SKM-1 (cell line): ENCODE measurements around the gene BST2.

Source experiments
- DNase-seq: peaks from one replicate; lab custom pipeline; 2025; ENCODE audit not compliant: unreplicated experiment; lab: John Stamatoyannopoulos, UW

Gene BST2

DNA sequence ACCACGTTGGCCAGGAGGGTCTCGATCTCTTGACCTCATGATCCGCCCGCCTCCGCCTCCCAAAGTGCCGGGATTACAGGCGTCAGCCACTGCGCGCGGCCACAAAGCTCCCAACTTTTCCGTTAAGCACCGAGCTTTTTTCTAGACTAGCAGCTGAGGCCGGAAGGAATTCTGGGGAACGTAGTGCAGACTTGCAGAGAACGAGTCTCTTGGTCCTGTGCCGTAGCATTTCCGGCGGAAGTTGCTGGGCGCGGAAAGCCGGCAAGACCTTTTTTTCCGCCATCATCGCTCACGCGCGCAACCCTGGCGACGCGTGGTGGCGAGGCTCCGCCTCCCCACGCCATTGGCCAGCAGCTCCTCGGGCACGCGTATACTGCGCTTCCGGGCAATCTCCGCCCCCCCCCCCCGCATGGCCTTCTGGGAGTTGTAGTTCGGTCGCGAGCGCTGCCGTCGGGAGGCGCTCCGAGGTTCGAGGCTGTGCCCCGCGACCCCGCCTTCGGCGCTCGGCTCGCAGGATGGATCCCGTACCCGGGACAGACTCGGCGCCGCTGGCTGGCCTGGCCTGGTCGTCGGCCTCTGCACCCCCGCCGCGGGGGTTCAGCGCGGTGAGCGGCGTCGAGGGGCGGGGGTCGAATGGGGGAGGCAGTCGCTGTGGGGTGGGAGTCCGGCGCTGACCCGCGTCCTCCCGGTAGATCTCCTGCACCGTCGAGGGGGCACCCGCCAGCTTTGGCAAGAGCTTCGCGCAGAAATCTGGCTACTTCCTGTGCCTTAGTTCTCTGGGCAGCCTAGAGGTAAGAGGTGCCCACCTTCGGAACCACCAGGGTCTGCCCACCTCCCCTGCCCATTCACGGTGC lies 14.4 kb upstream of the BST2 start, which contains the start of gene MVB12A:
Gene MVB12A, plus strand, starts transcription at position 427 of the 854 bp plus-strand sequence. Its CDS starts 89 bp downstream, at position 516.
- peak; percentile 90 for DNase-seq

DNA sequence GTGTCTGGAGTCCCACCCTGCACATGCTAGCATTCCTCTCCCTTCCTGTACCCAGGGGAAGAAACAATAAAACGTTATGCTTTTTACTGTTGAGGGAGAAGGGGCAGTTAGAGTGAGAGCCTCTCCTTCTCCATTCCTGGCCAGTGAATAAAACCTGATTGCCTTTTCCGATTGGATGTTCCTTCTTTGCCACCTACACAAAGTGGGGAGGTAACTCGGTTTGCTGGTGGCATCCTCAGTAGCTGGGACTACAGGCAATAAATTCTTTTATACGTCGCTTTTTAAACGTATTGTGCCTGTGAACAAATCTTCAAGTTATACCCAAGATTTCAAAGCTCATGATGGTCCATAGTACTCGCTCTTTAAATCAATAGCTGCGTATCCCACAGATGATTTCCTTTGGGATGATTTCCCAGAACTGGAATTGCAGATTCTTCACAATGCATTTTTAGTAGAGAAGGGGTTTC lies 13.8 kb upstream of the BST2 start:
- DNase-seq = no peak

DNA sequence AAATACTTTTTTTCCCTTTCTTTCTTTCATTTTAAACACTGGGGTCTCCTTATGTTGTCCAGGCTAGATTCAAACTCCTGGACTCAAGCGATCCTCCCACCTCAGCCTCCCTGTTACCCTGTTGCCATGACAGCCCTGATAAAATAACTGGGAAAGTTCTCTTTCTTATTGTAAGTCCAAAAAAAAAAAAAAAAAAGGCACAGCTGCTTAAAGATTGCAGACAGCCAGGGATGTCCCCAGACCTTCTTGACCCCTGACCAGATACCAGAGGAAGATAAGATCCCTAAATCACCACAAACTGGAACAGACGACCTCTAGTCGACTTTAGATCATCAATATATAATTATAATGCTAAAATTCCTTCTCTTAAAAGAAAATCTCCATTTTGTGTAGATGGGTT lies 13.3 kb upstream of the BST2 start:
- no peak for DNase-seq

DNA sequence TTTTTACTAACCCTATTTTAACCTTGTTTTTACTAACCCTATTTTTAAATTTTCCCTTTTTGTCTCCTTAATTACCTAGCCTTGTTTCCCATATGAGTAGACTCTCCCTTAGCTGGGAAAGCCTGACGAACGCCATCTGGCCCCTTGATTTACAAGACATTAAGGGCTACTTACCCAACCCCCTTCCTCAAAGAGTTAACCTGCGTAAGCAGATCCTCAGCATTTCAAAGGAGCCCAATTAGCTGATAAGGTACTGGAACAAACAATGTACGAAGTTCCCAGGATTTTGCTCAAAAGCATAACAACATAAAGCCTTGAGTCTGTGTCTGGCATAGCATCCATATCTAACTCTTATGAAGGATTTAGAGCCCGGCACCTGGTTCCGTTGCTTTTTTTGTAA lies 9.7 kb upstream of the BST2 start:
- DNase-seq = no peak

DNA sequence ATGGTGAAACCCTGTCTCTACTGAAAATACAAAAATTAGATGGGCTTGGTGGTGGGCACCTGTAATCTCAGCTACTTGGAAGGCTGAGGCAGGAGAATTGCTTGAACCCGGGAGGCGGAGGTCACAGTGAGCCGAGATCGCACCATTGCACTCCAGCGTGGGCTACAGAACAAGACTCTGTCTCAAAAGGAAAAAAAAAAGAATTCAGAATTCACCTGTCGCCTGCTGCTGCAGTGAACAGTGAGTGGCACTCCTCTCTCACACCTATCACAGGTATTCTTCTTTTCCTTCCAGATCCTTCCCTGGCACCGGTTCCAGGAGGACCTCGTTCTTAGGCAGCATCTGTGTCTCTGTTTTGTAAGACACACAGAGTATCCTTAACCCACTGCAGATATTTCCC lies 8.7 kb upstream of the BST2 start:
- no peak for DNase-seq

DNA sequence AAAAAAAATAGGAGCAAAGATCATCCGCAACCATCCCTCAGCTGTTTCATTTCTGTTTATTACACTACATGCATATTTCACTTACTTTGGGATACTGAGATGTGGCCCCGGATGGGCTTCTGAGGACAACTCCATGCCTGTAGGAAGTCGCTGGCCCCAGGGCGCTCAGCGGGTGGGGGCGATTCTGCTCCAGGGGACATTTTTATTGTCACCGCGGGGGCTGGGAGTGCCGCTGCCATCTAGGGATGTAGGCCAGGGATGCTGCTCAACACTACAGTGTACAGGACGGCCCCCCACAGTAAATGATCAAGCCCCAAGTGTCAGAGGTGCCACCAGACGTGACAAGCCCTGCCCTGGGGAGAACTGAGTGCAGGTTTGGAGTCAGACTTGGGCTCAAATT lies 6.4 kb upstream of the BST2 start:
- DNase-seq = no peak

DNA sequence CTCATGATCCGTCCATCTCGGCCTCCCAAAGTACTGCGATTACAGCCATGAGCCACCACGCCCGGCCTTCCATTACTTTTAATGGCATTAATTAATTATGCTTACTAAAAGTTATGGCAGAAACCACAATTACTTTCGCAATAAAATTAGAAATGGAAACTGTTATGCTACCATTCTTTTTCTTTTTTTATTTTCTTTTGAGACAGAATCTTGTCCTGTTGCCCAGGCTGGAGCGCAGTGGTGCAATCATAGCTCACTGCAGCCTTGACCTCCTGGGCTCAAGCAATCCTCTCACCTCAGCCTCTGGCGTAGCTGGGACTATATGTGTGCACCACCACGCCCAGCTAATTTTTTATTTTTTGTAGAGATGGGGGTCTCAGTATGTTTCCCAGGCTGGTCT lies 4.6 kb upstream of the BST2 start:
- DNase-seq = no peak

DNA sequence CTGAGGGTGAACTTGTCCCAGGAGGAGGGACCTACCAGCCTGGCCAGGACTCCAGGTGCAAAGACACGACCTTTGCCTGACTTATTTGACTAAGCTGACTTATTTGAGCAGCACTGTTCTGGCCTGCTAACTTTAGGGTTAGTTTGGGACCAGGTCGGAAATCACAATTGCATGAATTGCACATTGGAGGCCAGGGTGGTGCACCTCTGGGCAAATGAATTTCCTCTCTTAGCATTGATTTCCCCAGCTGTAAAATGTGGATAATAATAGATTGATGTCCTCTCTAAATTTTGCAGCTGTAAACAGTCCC lies 1.4 kb upstream of the BST2 start:
- DNase-seq = no peak

DNA sequence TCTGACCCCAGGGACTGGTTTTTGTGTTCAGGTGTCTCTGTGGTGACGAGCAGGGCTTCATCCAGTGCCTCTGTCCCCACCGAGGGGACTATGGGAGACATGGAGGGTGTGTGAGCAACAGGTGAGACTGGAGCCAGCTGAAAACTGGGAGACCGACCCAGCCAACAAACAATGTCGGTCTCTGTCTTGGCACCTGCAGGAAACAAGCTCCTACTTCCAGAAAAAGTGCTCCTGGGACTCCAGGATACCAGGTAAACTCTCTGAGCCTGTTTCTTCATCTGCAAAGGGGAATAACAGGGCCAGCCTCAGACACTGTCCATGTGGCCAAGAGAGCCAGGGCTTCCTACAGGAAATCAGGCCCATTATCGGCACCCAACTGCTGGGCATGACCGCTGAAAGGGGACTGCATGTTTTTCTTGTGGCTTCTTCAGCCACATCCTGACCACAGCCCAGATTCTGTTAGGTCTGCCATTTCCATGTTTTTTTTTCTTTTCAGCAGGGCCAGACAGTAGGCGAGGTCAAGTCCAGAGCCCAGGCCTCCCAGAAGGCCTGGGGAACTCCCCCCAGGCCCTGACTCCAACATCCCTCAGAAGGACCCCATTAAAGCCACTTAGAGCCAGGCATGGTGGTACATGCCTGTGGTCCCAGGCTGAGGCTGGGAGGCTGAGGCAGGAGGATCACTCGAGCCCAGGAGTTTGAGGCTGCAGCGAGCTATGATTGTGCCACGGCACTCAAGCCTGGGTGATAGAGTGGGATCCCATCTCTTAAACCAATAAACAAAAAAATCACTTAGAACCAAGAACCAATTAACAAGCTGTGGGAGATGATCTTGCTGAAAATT lies 836 bp upstream of the BST2 start:
- peak; percentile 31 for DNase-seq

DNA sequence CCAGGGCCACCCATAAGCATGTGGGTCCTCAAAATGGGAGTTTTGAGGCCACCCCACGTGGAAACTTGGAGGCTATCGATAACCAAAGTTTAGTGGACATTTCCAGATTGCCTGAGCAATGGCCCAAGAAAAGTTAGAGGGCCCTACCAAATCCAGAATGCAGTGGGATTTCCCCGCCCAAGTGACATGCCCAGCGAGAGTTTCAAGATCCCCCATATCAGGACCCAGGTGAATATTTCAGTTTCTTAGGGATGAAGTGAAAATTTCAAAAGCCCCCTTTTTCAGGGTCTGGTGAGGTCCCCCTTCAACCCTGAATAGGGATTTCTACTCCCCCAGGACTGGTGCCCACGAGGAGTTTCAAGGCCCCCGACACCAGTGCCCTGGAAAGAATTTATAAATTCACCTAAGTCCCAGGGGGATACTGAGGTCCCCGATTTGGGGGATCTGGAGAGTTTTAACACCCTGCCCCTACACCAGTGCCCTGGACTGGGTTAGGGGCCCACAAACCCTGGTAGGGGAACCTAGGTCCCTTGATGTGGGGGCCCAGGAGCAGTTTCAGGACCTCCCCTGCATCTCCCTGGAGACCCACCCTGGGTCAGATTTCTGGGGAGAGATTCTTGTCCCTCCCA lies 695 bp downstream of the BST2 start:
- DNase-seq = no peak

DNA sequence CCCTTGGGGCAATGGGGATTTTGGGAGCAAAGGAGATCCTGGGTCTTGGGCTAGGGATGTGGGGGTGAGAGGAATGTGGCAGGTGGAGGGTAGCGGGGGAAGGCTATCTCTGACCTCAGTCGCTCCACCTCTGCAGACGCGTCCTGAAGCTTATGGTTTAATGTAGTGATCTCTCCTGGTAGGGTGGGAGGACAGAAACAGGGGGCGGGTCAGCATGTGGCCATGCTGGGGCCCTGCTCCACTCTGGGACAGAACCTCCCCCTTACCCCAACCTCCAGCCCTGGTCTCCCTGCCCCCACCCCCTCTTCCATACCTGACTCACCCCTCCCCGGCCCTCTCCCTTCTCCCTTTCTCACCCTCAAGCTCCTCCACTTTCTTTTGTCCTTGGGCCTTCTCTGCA lies 1.4 kb downstream of the BST2 start:
- no peak for DNase-seq

DNA sequence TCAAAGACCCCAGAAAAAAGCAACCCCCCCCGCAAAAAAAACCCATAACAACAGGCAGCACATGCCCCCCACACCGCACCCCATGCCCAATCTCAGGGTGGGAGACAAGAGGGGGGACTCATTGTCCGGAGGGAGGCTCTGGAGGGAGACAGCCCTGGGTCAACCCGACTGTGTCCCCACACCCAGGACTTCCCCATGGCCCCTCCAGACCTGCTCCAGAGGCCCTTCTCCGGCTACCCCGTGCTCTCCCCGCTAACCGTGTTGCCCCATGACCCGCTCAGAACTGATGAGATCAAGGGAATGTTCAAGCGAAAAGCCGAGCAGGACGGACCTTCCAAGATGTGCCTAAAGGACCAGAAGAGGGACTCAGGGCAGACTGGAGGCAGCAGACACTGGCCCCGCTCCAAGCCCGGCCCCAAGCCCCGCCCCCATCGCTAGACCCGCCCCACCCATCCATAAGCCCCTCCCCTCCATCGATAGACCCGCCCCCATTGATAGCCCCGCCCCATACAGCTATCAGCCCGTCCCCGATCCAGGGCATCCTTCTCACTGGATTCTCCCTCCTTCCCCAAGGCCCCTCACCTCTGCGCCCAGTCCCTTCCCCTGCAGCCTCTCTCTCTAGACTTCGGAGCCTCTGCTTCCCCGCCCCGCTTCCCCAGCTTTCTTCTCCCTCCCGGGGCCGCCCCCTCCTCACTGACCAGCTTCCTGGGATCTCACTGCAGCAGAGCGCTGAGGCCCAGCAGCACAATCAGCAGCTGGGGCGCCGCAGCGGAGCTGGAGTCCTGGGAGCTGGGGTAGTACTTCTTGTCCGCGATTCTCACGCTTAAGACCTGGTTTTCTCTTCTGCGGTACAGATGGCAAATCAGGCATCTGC lies 2.2 kb downstream of the BST2 start:
- DNase-seq = no peak

DNA sequence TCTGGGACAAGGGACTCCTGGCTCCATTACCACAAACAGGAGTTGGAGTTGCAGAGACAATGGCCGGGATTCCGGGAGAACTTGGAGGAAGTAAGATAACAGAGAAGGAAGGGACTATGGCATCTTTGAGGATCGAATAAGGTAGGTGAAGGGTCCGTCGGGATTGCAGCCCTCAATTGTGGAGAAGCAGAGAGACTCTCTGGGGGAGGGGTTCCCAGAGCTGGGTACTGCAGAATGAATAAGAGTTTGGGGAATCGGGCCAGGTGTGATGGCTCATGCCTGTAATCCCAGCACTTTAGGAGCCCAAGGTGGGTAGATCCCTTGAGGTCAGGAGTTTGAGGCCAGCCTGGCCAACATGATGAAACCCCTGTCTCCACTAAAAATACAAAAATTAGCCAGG lies 3.8 kb downstream of the BST2 start:
- no peak for DNase-seq

DNA sequence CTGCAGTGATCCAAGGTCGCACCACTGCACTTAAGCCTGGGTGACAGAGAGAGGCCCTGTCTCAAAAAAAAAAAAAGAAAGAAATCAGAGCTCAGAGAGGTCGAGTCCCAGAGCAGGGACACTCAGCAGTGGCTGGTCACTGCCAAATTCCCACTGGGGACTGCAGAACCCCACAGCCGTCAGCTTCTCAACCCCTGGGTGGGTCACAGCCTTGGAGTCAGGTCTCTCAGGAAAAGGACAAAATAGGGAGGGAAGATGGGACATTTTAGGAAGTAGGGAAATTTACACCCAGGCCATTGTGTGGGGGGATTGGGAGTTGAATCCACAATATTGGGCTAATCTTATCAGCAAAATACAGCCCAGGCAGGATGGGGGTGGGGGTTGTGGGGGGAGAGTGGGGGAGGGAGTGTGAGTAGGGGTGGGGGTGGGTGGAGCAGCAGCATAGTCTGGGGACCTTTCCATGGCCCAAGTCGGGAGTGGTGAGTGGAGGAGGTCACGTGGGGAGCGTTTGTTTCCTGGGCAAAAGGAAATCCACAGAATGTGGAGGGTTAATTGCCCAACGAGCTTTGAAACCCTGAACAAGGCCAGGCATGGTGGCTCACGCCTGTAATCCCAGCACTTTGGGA lies 6.4 kb downstream of the BST2 start:
- no peak for DNase-seq

DNA sequence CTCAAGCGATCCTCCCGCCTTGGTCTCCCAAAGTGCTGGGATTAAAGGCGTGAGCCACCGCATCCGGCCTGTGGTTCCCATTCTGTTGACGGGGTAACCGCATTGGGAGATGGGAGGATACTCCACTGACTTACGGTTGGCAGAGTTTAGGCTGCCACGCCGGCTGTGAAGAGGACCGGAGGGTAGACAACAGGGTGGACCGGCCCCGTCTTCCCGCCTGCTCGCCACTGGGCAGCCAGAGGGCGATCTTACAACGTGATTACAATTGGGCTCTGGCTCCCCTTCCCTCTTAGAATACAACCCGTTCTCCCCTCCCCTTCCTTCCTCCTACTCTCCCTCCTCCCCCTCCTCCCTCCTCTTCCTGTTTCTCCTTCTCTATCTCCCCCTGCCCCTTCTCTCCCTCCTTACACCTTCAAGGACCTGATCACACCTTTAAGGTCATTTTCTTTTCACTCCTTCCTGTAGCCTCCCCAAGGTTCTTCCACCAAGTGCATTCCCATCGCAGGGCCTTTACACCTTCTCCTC lies 10.5 kb downstream of the BST2 start:
- DNase-seq = peak; percentile 58

DNA sequence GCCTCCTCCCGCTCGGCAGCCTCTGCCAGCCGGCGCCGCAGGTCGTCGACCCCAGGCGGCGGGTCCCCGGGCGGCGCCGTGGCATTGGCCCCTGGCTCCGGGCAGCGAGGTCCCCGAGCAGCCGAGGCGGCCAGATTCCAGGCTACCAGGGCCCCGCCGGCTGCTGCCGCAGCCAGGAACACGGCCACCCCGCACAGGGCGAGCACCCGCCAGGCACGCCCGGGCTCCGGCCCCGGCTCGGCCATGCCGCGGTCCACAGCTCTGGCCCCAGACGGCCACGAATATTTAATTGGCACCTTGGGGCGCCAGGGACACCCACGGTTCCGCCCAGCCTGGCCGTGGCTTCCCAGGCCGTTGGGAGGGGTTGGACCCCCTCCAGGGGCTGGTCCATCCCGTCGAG lies 11.5 kb downstream of the BST2 start, which contains the start of gene CCDC194:
Gene CCDC194, minus strand, starts transcription at position 283 of the 400 bp plus-strand sequence. Its CDS starts 38 bp downstream, at position 245.
- no peak for DNase-seq

DNA sequence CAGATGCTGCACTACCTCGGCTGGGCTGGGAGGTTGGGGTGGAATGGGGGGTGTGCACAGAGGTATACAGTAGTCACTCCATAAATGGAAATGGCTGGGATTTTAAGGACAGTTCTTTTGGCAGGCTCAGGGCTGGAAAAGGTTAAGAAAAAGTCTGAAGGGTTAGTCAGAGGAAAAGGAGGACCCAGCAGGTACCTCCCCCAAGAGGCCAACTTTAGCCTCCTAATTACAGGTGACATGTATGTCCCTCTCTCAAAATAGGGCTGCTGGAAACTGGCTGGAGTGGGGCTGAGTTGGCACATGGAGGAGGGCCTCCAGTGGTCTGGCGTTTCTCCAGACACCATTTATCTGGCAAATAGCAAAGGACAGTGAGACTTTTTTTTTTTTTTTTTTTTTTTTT lies 12.4 kb downstream of the BST2 start:
- DNase-seq = no peak

DNA sequence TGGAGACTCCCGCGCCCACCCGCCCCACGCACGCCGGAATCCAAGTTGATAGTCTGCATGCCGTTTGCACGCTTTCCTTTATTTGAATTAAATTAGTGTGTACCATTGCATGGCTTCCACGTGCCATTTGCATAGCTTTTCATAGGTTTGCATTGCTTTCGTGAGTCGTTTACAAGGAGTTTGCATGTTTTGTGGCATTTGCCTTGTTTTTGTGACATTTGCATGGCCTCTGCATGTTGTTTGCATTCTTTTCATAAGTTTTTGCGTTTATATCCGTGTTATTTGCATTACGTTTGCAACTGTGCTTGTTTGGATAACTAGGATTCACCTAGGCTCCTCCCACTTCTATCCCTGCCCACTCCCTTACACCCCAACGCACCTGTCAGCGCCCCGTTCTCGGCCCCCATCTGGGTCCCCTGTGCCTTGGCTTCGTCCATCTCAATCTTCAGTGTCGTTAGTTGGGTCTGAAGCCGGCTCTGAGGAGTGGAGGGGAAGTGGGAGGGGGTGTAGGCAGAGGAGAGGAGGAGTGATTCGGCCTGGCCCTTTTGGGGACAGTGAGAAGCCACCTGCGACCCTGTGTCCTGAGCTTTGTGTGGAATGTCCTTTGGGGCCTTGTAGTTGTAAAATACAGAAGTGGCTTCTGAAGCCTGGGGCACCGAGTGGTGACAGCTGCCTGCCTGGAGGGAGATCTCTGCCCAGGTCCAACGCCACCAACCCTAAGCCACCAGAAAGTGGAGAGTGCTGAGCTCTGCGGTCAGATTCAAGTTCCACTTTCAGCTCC lies 13.9 kb downstream of the BST2 start:
- DNase-seq = peak; percentile 24
